Left ventricle myocardium inferior (tissue), 1 donor: ENCODE measurements around the gene HOXD10. TPM values are rescaled to one million over a fixed set of nuclear protein-coding genes. Genes with fewer than 3 reads are reported as not detected.
A peak's percentile ranks its signal among the peaks of the same experiment; 100 is the strongest.

Experiments
- DNase-seq: peaks from one replicate; pipeline ENCODE4 v3.0.0-alpha.2; 2020
- H3K27ac ChIP-seq: fragments of 200-600 bp; replicated peaks from 2 replicates; pipeline ENCODE4 v1.8.0; 2021
- H3K27me3 ChIP-seq: fragments of 200-600 bp; 2 replicates; pipeline ENCODE4 v1.8.0; 2021; ENCODE audit warnings: low read depth
- H3K36me3 ChIP-seq: fragments of 200-600 bp; 2 replicates; pipeline ENCODE4 v1.8.0; 2021
- H3K4me1 ChIP-seq: fragments of 200-600 bp; 2 replicates; pipeline ENCODE4 v1.8.0; 2021
- H3K4me3 ChIP-seq: fragments of 200-600 bp; 2 replicates; pipeline ENCODE4 v1.8.0; 2021; ENCODE audit warnings: mild to moderate bottlenecking, moderate library complexity
- H3K9me3 ChIP-seq: fragments of 200-600 bp; replicated peaks from 2 replicates; pipeline ENCODE4 v1.8.0; 2021
- CTCF ChIP-seq: fragments of 200-600 bp; IDR thresholded peaks from 2 replicates; pipeline ENCODE4 v1.8.0; 2021; ENCODE audit warnings: antibody characterized with exemption, mild to moderate bottlenecking, borderline replicate concordance
- intact Hi-C: fragments of 100-400 bp; cut with micrococcal nuclease; formaldehyde crosslinking; loops from one replicate; pipeline ENCODE4 v1.11.0; 2022
- total RNA-seq: library from RNA; stranded (reverse); fragmentation: NEBNext Ultra II Directional; extraction: Animal tissue kit (Norgen Biotek cat#: 25700); gene quantifications from one replicate; pipeline ENCODE4 v1.2.1, GENCODE V29; 2021
- donor health status: DM: no; HTN: yes; CAD: no; lungs with severe emphysema.

HOXD10 gene
- total RNA-seq, 1 donor from 2014 or later = not detected

GRCh38 chr2:176117823-176118371 lies 1.3 kb downstream of the HOXD10 start:
- intact Hi-C loops = no loop called here
- Histone ChIP-seq H3K27ac (no peak overlapping the region), H3K36me3 (no peaks in the 10 kb centered on the region), H3K4me1 (peaks cover 9% of the 10 kb centered on the region), H3K27me3 (peaks cover 100% of the 10 kb centered on the region), H3K9me3 (no peaks in the 10 kb centered on the region), H3K4me3 (no peak overlapping the region)
- TF ChIP-seq CTCF = no peak
- DNase-seq = no peak

- H3K27ac ChIP-seq = no peak overlapping the region
- peak; percentile 16 for TF ChIP-seq CTCF
Measured at GRCh38 chr2:176118601-176119339, 2.2 kb downstream of the HOXD10 start.

GRCh38 chr2:176120364-176121189 lies 4.0 kb downstream of the HOXD10 start:
- H3K27me3 ChIP-seq = peaks cover 100% of the 10 kb centered on the region
- no peak for DNase-seq
- TF ChIP-seq CTCF = no peak
- no peaks in the 10 kb centered on the region for H3K9me3 ChIP-seq
- H3K27ac ChIP-seq = no peak overlapping the region
- intact Hi-C loops = no loop called here
- H3K4me1 ChIP-seq = peaks cover 21% of the 10 kb centered on the region
- H3K36me3 ChIP-seq = no peaks in the 10 kb centered on the region
- no peak overlapping the region for H3K4me3 ChIP-seq

More at GRCh38 chr2:176118601-176119339, 2.2 kb downstream of the HOXD10 start:
- intact Hi-C loops = no loop called here
- peaks cover 100% of the 10 kb centered on the region for H3K27me3 ChIP-seq
- DNase-seq = no peak
- peaks cover 18% of the 10 kb centered on the region for H3K4me1 ChIP-seq
- H3K9me3 ChIP-seq = no peaks in the 10 kb centered on the region
- H3K4me3 ChIP-seq = no peak overlapping the region
- no peaks in the 10 kb centered on the region for H3K36me3 ChIP-seq

- H3K36me3 ChIP-seq = no peaks in the 10 kb centered on the region
- no peak overlapping the region for H3K4me3 ChIP-seq
- no peak for TF ChIP-seq CTCF
- intact Hi-C loops = no loop called here
- no peaks in the 10 kb centered on the region for H3K9me3 ChIP-seq
- peaks cover 21% of the 10 kb centered on the region for H3K4me1 ChIP-seq
- no peak for DNase-seq
- peaks cover 100% of the 10 kb centered on the region for H3K27me3 ChIP-seq
- H3K27ac ChIP-seq = no peak overlapping the region
Measured at GRCh38 chr2:176121190-176122051, 4.8 kb downstream of the HOXD10 start.
